Stimulated activated CD8-positive, alpha-beta memory T cell treated with anti-CD3 and anti-CD28 coated beads, Interleukin-12 subunit alpha, Interleukin-12 subunit beta, amount 100 ng/mL, for 4 hours (primary cell): ENCODE measurements around the gene BTBD9.

Source experiments
- DNase-seq: peaks from one replicate; pipeline ENCODE4 v3.0.0-alpha.2; 2020; ENCODE audit warnings: low read depth

BTBD9 gene

DNA sequence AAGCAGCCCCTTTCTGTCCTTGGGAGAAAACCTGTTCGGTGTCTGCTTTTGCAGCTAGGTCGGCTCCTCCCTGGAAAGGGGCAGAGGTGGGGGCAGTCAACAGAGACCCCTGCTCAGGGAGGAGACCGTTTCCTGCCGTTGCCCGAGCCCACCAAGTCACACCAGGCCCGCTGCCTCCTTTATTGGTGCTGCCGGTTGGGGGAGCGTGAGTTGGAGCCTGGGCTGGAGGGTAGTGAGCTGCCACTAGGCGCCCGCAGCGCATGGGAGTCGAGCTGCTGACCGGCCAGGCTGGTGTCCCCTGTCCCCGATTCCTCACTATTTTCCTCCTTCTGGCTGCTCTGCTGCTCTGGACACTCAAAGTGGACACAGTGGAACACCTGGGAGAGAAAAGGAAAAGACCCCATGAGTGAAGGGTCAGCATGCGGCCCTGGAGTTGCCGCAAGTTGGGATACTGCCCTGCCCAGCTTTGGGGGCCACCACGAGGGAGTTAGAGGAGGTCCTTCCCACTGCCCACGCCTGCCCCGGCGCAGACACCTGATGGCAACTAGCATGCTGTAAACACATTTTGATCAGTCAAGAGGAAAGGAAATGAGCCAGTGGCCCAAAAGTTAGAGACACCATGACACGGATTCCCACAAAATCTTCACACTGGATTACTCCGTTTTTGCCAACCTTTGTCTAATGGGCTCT is 464.8 kb downstream of the BTBD9 start:
- no peak for DNase-seq

DNA sequence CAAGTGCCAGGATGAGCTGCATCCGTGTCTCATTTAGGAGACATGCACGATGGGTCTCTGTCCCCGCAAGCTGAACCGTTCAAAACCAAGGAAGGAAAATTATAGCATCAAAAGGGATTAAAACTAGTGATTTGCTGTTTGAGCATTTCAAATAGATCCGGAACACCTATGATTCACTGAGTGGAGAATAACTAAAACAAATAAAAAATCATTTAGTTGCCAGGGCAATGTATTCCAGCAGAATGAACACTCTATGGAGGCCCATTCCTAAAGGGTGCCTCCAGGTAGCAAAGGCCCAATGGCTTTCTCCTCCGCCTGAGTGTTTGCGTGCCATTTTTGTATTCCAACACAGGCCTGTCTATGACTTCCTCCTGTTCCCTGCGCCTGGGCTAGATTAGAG is 465.4 kb downstream of the BTBD9 start:
- DNase-seq = no peak

DNA sequence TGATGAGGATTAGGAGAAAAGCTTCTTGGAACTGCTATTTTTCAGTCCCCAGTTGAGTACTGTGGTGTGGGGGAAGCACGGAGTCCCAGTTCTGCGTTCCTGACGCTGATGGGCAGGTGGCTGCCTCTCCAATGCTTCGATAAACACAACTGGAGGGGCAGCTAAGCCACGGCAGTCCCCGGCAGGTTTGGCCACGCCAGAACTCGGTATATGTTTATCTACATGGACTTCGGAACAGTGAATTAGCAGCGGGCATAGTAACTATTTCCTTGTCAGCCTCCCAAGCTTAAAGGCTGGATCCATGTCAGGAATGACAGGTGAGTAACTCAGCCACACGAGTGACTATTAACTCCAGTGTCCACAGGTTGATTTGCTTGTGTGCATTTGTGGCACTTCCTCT is 465.8 kb downstream of the BTBD9 start:
- DNase-seq = no peak

DNA sequence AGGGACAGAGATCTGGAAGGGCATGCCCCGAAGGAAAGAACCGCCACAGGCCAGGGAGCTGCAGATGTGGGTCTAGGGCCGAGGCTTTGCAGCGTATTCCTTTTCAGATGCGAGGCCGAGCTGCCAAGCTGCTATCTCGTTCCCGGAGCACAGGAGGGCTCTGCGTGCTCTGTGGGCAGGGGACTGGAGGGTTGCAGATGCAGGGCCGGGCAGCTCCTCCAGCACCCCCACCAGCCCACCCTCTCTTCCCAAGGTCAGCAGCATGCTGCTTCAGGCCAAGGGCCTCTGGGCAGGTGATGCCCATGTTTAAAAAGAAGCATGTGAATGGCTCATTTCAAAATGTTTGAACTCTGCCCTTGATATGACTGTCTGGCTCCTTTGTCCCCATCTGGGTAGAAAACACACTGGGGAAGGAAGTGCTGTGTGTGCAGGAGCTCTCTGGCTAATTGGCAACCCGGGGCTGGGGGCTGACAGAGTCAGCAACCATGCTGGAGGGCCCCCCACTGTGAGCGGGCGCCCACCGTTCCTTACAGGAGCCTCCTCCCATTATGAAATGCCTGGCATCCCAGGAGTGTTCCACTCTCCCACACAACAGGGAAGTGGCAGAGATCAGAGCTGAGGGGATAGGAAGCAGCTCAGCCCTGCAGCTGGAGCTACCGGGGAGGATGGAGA is 466.9 kb downstream of the BTBD9 start:
- no peak for DNase-seq

DNA sequence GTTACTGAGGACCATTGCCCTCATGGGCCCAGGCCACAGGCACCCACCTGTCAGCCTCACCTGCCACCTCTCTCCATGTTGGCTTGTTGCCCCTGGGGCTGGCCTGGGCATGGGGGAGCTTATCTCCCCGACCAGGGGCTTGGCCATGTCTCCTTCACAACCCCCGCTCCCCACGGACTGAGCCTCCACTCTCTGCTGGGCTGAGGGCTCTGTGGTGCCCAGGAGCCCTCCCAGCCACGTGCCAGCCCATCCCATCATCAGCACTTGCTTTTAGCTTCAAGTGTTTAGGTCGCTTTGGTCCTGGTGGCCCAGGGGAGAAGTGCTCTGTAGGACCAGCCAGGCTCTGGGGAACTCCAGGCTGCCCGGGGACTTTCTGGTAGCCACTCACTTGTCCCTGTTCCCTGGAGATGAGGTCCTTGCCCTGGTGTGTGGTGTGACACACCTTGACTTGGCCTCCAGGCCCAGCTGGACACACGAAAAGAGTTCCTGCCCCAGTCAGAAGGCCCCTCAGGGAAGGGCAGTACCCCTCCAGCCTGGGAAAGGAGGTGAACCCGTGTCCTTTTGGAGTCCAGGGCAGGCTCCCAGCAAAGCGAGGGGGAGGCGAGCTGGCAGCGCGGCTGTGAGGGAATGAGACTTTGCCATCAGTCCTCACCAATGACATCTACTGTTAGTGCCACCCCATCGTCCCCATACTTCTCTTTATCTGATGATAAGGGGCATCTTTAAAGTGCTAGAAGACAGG is 467.6 kb downstream of the BTBD9 start:
- no peak for DNase-seq

DNA sequence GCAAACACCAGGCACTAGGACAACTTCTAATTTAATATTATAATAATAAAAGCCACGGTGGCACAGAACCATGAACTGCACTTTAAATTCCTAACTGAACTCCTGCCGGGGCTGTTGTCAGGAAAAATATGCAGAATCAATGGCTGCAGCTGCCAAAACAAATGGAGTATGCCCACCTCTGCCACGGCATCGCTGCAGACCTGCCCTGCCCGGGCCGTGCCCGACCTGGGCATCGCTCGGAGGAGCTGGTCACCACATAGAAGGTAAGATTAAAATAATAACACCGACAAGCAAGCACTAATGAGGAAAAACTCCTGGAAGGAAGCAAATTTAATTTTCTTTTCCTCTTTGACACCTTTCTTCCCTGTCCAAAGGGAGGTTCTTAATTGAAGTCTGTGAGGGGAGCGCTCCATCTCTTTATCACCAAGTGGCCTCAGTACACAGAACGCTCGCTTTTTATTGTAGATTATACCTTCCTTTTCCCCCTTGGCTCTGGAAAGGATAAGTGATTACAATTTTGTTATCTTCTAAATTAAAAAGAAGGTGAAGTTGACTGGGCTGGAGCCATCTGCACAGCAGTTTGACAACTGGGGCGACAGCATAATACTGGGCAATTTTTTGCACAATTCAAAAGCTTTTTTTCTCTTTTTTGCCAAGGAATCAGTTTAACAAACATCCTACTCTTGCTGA is 468.9 kb downstream of the BTBD9 start:
- no peak for DNase-seq

DNA sequence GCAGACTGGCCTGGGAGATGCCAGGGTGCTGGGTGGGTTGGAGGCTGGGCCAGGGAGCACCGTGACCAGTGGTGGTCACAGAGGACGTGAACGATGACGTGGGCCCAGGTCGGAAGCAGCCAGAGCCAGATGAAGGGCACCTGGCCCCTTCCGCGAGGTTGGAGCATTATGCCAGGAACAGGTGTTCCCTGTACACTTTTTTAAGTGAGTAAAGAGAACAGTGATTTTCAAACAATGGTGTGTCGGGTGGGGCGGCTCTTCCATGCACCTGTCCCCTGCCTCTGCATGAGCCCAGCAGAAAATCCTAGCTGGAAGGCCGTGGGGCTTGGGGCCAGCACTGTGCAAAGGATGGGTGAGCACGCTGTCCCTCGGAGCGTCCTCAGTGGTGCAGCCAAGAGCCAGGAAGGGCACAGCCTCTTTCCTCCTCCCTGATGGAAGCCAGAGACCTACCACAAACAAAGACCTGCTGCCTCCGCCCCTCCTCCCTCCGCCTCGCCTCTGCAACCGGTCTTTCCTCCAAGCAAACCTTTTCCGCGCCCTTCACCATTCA is 469.7 kb downstream of the BTBD9 start:
- DNase-seq = no peak

DNA sequence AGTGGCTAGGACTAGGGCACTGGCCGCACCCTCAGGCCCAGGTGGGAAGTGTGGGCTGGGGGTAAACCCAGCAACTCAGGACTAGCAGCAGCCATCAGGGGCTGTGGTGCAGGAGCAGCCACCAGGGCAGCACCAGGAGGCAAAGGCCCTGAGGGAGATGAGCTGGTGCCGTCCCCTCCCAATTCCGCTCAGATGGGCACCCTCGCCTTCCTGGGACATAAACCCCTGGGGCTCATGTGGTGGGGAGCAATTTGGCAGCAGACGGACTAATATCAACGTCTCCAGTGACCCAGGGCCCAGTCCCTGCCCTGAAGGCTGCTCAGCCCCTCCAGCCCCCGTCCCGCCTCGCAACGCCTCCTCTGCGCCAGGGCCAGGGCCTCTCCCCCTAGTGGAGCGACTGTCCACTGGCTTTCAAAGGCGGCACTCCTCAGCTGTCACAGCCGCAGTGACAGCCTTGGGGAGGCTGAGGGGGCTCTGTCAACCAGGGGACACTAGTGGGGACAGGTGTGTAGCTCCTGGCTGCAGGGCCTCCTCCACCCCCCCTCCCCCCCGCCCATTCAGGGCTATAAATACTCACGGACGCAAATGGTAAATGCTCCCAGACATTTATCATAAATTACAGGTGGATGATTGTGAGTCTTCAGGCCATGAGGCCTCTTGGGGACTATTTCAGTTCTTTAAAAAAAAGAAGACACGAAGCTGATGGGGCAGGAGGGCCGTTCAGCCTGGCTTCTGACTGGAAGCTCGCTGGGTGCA is 470.3 kb downstream of the BTBD9 start:
- DNase-seq = no peak

DNA sequence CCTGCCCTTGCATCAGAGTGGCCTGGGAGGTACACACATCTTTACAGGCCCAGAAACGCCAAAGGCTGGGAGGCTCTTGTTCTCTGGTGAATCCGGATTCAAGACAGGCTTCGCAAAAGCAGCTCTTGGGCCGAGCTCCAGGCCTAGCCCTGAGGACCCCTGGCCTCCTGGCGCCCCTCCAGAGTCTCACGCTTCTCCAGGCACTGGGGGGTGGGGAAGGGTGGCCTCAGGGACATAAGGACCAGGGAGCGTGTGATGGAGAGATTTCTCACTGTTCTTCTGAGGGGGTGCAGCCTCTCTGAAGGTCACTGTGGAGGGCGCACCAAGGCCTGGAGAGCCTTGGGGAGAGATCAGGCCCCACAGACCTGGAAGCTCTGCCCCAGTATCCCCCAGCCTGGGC is 471.0 kb downstream of the BTBD9 start:
- no peak for DNase-seq

DNA sequence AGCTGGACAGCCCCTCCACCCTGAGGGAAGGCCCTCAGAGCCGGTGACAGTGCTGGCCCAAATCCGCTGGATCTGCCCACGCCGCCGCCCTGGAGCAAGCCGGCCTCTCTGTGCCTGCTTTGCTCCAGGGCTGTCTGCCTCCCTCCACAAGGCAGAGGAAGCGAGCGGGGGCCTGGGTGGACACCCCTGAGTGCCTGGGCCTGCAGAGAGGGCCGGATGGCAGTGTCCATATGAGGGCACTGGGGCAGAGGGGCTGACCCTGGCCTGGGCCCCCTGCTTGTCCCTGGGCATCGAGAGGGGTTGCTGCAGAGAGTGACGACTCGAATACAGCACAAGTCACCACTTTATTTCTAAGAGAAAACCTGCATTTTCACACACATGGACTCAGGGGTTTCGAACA is 471.6 kb downstream of the BTBD9 start:
- DNase-seq = no peak

DNA sequence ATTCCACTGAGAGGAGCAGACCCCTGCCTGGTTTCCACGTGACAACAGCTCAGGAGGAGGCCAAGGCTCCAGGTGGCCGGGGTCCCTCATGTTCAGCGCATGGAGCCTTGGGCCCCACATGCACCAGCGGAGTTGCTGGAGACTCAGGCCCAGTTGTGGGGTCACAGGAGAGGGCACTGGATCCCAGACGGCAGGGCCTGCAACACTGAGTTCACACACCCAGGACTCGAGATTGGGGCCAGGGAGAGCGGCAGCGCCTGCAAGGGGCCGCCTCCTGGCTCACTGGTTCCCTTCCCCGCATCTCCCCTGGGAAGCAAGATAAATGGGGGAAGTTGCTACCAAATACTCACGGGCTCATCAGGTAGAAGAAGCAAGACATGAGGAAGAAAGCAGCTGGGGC is 472.1 kb downstream of the BTBD9 start:
- DNase-seq = no peak

DNA sequence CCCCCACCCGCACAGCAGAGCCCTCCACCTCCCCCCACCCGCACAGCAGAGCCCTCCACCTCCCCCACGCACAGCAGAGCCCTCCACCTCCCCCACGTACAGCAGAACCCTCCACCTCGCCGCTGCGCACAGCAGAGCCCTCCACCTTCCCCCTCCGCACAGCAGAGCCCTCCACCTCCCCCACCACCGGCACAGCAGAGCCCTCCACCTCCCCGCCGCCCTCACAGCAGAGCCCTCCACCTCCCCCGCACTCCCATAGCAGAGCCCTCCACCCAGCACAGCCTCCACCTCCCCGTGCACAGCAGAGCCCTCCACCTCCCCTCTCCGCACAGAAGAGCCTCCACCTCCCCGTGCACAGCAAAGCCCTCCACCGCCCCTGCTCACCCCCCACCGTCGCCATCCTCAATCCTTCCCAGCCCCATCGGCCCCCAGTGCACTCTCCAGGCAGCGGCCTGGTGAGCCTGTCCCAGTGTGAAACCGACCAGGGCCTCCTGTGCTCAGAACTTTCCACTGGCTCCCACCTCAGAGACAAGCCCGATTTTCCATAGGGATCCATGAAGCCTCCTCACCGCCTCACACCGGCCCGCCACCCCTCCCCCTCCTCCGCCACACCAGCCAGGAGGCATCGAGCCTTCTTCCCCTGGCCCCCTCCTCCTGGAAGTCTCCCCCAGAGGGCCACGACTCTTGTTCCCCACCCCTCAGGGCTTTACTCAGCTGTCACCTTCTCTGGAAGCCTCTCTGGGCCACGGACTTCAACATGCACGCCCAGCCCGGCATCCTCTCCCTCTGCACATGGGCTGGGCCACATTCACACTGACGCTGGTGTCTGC is 473.1 kb downstream of the BTBD9 start:
- no peak for DNase-seq

DNA sequence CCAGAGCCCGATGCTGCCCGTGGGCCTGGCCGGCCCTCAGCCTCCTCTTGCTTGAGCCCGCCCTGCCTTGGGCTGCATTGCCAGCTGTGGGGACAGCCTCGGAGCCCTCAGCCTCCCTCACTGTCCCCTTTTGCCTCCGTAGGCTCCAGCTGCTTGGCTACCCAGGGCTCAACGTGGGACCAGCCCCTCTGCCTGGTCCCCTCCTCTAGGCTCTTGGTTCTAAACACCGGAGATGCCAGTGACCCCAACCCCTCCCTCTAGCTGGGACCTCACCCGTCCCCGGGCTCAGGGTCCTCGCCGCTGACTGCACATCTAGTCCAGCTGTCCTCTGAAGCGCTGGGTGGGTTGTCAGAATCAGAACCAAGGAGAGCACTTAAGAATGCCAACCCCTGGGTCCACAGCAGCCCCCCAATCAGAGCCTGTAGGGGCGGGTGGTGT is 475.0 kb downstream of the BTBD9 start:
- no peak for DNase-seq

DNA sequence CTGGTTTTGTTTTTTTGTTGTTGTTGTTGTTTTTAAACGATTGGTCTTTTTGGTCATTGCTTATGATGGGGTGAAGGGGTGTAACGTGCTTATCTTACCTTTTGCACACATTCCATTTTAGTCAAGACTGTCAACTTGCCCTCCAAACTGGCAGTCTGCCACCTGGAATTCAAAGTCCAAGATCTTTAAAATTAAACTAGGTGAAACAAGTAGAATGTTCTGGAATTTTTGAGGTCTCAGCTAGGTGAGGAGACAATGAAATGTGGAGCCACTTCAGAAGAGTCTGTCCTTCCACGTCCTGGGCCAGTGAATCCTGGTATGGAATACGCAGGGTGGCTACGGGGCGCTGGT is 475.6 kb downstream of the BTBD9 start:
- DNase-seq = no peak

DNA sequence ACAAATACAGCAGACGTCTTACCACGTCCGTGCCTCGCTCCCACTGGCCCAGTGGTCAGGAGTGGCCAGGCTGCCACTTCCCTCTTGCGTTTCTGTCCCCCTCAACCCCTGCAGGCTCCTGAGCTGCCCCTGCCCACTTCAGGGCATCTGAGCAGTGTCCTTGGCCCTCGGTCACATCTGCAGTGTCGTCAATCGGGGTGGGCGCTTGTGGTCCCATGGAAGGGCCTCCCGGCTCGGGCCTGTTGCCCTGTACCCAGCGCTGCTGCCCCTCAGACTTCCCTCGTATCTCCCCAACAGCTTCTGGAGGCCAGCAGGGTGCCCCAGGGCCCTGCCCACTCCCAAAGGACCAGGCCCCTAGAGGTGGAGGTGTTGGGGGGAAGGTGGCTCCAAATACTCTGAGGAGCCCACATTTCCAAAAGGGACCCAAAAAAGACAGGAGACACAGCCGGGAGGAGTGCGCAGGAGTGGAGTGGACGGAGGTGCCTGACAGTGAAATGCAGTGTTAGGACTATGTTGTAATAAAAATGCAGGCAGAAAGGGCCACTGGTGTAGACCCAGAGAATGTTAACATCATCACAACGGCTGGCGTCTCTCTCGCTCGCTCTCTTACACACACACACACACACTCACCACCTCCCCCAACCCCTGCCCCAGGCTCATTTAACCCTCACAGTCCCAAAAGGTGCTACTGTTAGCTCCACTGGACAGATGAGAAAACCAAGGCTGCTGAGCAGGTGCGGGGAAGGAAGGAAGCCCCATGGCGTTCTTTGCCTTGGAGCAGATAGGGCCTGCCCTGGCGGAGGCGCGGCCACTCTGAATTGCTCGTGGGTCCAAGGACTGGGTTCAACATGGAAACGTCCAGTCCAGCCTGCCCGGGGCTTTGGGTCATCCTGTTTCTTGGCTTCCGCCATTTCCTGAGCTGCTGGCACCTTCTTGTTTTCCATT is 476.3 kb downstream of the BTBD9 start:
- DNase-seq = no peak

DNA sequence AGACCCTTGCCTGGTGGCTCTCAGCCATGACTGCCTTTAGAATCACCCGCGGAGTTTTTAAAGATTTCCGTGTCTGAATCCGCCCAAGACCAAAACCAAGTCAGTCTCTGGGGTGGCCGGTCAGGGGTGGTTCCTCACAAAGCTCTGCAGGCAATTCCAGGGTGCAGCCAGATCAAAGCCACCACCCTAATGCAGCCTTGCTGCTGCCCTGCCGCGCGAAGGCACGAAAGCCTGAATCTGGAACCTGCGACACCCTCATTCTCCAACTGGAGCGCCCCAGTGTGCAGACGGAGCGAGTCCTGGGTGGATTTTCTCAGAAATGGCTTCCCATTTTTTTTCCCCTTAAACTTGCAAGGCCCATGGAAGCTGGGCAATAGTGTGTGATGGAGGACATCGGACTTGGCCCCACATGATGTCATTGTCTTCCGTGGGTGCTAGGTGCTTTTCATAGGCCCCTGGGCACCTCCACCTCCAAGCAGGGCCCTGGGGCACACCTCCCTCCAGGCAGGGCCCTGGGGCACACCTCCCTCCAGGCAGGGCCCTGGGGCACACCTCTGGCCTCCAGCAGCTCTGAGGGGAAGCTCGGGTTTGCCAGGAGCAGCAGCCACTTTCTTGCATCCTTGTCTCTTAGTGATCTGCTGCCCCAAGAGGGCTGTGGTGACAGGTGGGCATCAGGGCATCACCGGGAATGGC is 477.1 kb downstream of the BTBD9 start:
- no peak for DNase-seq

DNA sequence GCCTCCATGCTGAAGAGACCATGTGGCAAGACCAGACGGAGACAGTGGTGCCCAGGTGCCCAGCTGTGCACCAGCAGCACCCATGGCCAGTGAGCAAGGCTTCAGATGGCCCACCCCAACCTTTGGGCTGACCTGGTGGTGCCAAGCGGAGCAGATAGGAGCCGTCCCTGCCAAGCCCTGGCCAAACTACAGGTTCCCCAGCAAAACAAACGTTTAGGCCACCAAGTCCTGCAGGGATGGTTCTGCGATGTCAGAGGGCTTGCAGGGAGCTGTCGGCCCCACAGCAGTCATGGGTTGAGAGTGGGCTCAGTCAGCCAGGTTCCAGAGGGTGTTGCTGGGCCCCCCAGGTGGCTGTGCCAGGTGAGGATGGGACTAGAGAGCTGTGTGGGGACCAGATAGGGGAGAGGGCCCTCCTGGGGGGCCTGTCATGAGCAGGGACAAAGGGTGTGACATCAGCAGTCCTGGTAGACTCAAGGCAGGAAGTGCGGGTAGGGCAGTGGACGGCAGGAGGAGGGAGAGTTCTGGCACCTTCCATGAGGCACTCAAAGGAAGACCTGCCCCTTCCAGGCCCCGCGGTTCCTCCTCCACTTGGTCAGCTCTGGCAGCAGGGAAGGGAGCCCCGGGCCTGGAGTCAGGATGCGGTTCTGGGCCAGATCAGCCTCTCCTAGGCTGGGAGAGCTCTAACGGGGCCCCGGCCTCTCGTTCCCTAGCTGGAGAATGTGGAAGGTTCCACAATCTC is 477.8 kb downstream of the BTBD9 start:
- DNase-seq = no peak

DNA sequence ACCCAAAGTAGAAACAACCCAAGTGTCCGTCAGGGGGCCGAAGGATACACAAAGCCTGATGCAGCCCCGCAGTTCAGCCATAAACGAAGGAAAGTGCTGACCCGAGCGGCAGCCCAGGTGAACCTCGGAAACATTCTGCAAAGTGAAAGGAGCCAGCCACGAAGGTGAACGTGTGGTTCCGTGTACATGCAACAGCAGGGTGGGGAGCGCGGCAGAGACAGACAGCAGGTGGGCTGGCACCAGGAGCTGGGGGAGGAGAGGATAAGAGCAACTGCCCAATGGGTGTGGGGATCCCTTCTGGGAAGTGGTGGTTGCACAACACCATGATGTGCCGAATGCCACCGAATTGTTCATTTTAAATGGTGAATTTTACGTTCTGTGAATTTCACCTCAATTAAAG is 478.4 kb downstream of the BTBD9 start:
- no peak for DNase-seq
